OCI-LY7 (cell line): Measurements from ENCODE around the gene FAT4.

Source experiments
- EZH2phosphoT487 ChIP-seq: fragments of 200-600 bp; sonication (generic); IDR thresholded peaks from 2 replicates; pipeline ENCODE4 v1.6.1; 2018; ENCODE audit warnings: low read depth, borderline replicate concordance, mild to moderate bottlenecking, mixed run types, antibody characterized with exemption, low read length, moderate library complexity, mixed read lengths
- TF ChIP-seq, protein P1 (sequence below): fragments of 200-600 bp; sonication (generic); conservative IDR thresholded peaks from 2 replicates; pipeline ENCODE4 v1.5.1; 2014; ENCODE audit warnings: mild to moderate bottlenecking, antibody characterized with exemption, low read length, moderate library complexity, mixed read lengths

DNA sequence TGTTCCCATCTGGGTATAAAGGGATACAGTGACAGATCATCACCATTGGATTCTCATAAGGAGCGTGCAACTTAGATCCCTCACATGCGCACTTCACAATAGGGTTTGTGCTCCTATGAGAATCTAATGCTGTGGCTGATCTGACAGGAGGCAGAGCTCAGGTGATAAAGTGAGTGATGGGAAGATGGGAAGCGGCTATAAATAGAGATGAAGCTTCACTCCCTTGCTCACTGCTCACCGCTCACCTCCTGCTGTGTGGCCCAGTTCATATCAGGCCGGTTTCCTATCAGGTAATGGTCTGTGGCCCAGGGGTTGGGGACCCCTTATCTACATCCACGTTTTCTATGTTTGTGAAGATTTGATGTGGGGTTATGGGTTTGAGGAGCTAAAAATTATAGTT is 43.7 kb downstream of the FAT4 start:
- TF ChIP-seq, protein P1, sequence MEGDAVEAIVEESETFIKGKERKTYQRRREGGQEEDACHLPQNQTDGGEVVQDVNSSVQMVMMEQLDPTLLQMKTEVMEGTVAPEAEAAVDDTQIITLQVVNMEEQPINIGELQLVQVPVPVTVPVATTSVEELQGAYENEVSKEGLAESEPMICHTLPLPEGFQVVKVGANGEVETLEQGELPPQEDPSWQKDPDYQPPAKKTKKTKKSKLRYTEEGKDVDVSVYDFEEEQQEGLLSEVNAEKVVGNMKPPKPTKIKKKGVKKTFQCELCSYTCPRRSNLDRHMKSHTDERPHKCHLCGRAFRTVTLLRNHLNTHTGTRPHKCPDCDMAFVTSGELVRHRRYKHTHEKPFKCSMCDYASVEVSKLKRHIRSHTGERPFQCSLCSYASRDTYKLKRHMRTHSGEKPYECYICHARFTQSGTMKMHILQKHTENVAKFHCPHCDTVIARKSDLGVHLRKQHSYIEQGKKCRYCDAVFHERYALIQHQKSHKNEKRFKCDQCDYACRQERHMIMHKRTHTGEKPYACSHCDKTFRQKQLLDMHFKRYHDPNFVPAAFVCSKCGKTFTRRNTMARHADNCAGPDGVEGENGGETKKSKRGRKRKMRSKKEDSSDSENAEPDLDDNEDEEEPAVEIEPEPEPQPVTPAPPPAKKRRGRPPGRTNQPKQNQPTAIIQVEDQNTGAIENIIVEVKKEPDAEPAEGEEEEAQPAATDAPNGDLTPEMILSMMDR, result no peak
- no peak for TF ChIP-seq EZH2phosphoT487
